Measurements from ENCODE around the gene SGK1.
"Not testable (repeated sequence)": the region's sequence is repeated elsewhere in the genome, so short reads cannot be mapped to it uniquely, and the experiment has no call there.

Gene SGK1

DNA sequence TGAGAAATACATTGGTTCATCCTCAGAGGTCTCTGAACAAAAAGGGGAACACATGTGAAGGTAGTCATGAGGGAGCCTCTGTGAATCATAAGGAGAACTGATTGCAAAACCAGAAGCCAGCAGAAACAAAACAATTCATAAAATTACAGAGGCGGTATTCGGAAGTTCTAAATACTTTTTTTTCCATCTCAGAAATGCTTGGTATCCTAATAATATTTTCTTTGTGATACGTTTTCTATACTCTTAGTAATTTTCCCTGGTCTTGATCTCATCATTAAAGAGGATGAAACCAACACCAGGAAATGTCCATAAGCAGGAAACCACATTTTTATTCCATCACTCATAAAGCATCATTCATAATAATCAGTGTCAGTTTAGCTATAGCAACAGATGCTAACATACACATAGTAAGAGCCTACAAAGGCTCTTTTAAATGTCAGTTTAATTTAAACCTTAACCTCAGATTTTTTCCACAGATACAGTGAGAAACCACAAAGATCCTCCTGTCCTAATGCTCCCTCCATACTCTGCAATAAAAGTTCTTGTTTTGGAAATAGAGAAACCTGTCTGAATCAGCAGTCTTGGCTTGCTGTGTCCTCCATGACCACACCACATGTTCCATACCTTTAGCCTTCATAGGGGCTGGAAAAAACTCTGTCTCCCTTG lies 29.2 kb downstream of the SGK1 start:
- Histone ChIP-seq H3K36me3 (ENCODE audit: control insufficient read depth in 1 of 2, insufficient read depth in 2 of 2, low read length in 2 of 2) (no peaks in the 10 kb centered on the region), H3K4me3 (ENCODE audit: low read depth in 1 of 2, low read length in 2 of 2) (no peak overlapping the region), H3K4me1 (ENCODE audit: control insufficient read depth in 1 of 2, insufficient read depth in 2 of 2, low read length in 2 of 2) (no peaks in the 10 kb centered on the region), H3K9ac (ENCODE audit: low read depth in 1 of 2, low read length in 2 of 2) (no peak overlapping the region), H3K9me3 (ENCODE audit: control insufficient read depth in 1 of 2, low read length in 2 of 2) (no peaks in the 10 kb centered on the region), H3K27me3 (ENCODE audit: control insufficient read depth in 1 of 2, insufficient read depth in 2 of 2, low read length in 2 of 2) (no peaks in the 10 kb centered on the region), H3K27ac (ENCODE audit: low read depth, low read length) (peak overlapping the region; percentile 11)

DNA sequence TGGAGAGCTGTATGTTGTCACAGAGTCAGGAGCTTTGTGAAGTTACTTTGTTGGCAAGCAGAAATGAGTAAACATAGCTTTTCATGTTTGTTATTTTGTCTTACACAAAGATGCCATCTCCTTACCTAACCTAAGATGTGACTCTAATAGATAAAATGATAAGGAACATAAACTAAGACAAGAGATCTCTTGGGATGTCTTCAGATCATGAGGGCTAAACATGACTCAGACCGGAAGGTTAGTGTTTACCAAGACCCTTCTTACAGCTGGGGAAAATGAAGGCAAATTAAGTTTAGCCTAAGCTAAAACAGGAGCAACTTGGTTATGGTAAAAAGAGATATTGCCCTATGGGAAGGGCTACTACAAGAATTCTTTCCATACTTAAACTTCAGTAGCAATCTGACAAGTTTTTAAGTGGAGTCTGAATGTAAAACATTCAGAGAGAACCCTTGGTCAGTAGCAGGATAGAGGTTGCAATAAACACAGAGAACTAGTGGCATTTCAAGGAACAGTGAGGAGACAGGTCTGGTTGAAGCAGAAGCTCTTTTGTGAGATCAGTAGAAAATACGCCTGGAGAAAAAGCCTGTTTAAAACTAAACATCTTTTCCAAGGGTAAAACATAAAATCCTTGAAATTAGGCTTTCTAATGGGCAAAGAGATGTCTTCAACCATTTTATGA lies 29.9 kb downstream of the SGK1 start:
- H3K4me3 ChIP-seq (ENCODE audit: low read depth in 1 of 2, low read length in 2 of 2): no peak overlapping the region
- H3K36me3 ChIP-seq (ENCODE audit: control insufficient read depth in 1 of 2, insufficient read depth in 2 of 2, low read length in 2 of 2): no peaks in the 10 kb centered on the region
- H3K9me3 ChIP-seq (ENCODE audit: control insufficient read depth in 1 of 2, low read length in 2 of 2): no peaks in the 10 kb centered on the region
- H3K27ac ChIP-seq (ENCODE audit: low read depth, low read length): no peak overlapping the region
- no peaks in the 10 kb centered on the region for H3K4me1 ChIP-seq (ENCODE audit: control insufficient read depth in 1 of 2, insufficient read depth in 2 of 2, low read length in 2 of 2)
- no peak overlapping the region for H3K9ac ChIP-seq (ENCODE audit: low read depth in 1 of 2, low read length in 2 of 2)
- no peaks in the 10 kb centered on the region for H3K27me3 ChIP-seq (ENCODE audit: control insufficient read depth in 1 of 2, insufficient read depth in 2 of 2, low read length in 2 of 2)

DNA sequence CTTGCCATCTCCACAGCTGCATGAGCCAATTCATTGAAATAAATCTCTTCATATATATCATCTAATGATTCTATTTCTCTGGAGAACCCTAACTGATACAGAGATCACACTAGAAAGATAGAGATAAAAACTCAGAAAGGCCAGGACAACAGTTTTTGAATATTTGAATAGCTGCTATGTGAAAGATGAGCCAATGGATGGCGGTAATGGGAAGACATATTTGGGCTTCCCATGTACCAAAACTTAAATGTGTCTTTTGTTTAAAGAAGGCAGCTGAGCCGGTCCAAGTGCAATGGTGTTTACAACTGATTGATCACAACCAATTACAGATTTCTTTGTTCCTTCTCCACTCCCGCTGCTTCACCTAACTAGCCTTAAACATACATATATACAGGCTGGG lies 35.1 kb downstream of the SGK1 start:
- Histone ChIP-seq H3K9ac (ENCODE audit: low read depth in 1 of 2, low read length in 2 of 2) (no peak overlapping the region), H3K36me3 (ENCODE audit: control insufficient read depth in 1 of 2, insufficient read depth in 2 of 2, low read length in 2 of 2) (no peaks in the 10 kb centered on the region), H3K27me3 (ENCODE audit: control insufficient read depth in 1 of 2, insufficient read depth in 2 of 2, low read length in 2 of 2) (no peaks in the 10 kb centered on the region), H3K4me3 (ENCODE audit: low read depth in 1 of 2, low read length in 2 of 2) (no peak overlapping the region), H3K4me1 (ENCODE audit: control insufficient read depth in 1 of 2, insufficient read depth in 2 of 2, low read length in 2 of 2) (no peaks in the 10 kb centered on the region), H3K9me3 (ENCODE audit: control insufficient read depth in 1 of 2, low read length in 2 of 2) (no peaks in the 10 kb centered on the region), H3K27ac (ENCODE audit: low read depth, low read length) (no peak overlapping the region)

DNA sequence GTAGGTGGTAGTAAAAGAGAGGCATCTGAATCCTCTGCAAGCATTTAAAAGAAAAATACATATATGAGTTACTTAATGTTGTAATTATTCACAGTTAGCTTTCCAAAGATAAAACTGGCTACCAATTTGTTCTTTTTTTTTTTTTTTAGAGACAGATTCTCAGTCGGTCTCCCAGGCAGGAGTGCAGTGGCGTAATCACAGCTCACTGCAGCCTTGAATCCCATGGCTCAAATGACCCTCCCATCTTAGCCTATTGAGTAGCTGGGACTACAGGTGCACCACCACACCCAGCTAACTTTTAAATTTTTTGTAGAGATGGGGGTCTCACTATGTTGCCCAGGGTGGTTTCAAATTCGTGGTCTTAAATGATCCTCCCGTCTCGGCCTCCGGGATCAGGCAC lies 36.5 kb downstream of the SGK1 start:
- H3K4me1 ChIP-seq (ENCODE audit: control insufficient read depth in 1 of 2, insufficient read depth in 2 of 2, low read length in 2 of 2): no peaks in the 10 kb centered on the region
- H3K4me3 ChIP-seq (ENCODE audit: low read depth in 1 of 2, low read length in 2 of 2): no peak overlapping the region
- no peak overlapping the region for H3K9ac ChIP-seq (ENCODE audit: low read depth in 1 of 2, low read length in 2 of 2)
- no peaks in the 10 kb centered on the region for H3K27me3 ChIP-seq (ENCODE audit: control insufficient read depth in 1 of 2, insufficient read depth in 2 of 2, low read length in 2 of 2)
- H3K36me3 ChIP-seq (ENCODE audit: control insufficient read depth in 1 of 2, insufficient read depth in 2 of 2, low read length in 2 of 2): no peaks in the 10 kb centered on the region
- no peak overlapping the region for H3K27ac ChIP-seq (ENCODE audit: low read depth, low read length)
- H3K9me3 ChIP-seq (ENCODE audit: control insufficient read depth in 1 of 2, low read length in 2 of 2): no peaks in the 10 kb centered on the region

DNA sequence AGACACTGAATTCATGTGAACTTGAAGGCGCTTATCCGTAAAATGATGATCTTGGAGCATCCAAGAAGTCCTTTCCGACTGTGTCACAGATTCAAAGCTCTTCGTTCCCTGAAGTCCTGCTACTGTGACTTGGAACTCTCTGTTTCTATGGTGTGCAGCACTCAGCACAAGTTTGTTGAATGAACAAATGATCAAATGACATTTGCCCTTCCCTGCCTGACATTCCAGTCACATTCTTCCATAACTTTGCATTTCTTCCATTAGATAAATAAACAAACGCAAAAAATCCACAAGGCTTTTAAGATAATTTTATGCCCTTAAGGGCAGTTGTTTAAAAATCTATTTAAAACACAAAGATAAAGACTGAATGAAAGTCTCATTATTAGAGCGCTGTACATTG lies 39.9 kb downstream of the SGK1 start:
- H3K9me3 ChIP-seq (ENCODE audit: control insufficient read depth in 1 of 2, low read length in 2 of 2): no peaks in the 10 kb centered on the region
- H3K9ac ChIP-seq (ENCODE audit: low read depth in 1 of 2, low read length in 2 of 2): no peak overlapping the region
- no peak overlapping the region for H3K4me3 ChIP-seq (ENCODE audit: low read depth in 1 of 2, low read length in 2 of 2)
- H3K27me3 ChIP-seq (ENCODE audit: control insufficient read depth in 1 of 2, insufficient read depth in 2 of 2, low read length in 2 of 2): no peaks in the 10 kb centered on the region
- no peak overlapping the region for H3K27ac ChIP-seq (ENCODE audit: low read depth, low read length)
- H3K4me1 ChIP-seq (ENCODE audit: control insufficient read depth in 1 of 2, insufficient read depth in 2 of 2, low read length in 2 of 2): no peaks in the 10 kb centered on the region
- H3K36me3 ChIP-seq (ENCODE audit: control insufficient read depth in 1 of 2, insufficient read depth in 2 of 2, low read length in 2 of 2): no peaks in the 10 kb centered on the region

DNA sequence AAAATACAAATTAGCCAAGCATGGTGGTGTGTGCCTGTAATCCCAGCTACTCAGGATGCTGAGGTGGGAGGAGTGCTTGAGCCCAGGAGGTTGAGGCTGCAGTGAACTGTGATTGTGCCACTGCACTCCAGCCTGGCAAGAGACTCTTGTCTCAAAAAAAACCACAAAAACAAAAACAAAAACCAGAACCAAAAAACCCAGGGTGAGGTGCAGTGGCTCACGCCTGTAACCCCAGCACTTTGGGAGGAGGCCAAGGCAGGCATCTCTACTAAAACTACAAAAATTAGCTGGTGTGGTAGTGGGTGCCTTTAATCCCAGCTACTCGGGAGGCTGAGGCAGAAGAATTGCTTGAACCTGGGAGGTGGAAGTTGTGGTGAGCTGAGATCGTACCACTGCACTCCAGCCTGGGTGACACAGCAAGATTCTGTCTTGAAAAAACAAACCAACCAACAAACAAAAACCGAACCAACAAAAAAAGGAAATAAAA lies 41.0 kb downstream of the SGK1 start:
- H3K27ac ChIP-seq (ENCODE audit: low read depth, low read length); H3K27me3 ChIP-seq (ENCODE audit: control insufficient read depth in 1 of 2, insufficient read depth in 2 of 2, low read length in 2 of 2); H3K4me1 ChIP-seq (ENCODE audit: control insufficient read depth in 1 of 2, insufficient read depth in 2 of 2, low read length in 2 of 2); H3K9me3 ChIP-seq (ENCODE audit: control insufficient read depth in 1 of 2, low read length in 2 of 2); H3K36me3 ChIP-seq (ENCODE audit: control insufficient read depth in 1 of 2, insufficient read depth in 2 of 2, low read length in 2 of 2); H3K4me3 ChIP-seq (ENCODE audit: low read depth in 1 of 2, low read length in 2 of 2); H3K9ac ChIP-seq (ENCODE audit: low read depth in 1 of 2, low read length in 2 of 2): not testable (repeated sequence)

DNA sequence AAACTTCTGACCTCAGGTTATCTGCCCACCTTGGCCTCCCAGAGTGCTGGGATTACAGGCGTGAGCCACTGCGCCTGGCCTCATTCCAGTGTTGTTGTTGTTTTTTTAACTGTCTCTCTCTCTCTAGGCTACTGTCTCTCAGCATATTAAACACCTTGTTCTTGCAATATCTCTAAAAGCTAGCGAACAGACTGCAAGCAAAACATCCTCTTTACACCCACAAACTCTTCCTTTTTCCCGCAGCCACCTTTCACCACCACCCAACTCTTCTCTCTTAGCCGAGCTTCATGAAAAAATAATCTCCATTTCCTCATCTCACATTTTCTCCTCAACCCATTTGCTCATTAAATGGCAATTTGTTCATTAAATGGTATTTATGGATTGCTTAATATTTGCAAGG lies 45.5 kb downstream of the SGK1 start:
- H3K27me3 ChIP-seq (ENCODE audit: control insufficient read depth in 1 of 2, insufficient read depth in 2 of 2, low read length in 2 of 2): no peaks in the 10 kb centered on the region
- H3K36me3 ChIP-seq (ENCODE audit: control insufficient read depth in 1 of 2, insufficient read depth in 2 of 2, low read length in 2 of 2): no peaks in the 10 kb centered on the region
- no peaks in the 10 kb centered on the region for H3K9me3 ChIP-seq (ENCODE audit: control insufficient read depth in 1 of 2, low read length in 2 of 2)
- H3K4me3 ChIP-seq (ENCODE audit: low read depth in 1 of 2, low read length in 2 of 2): no peak overlapping the region
- H3K4me1 ChIP-seq (ENCODE audit: control insufficient read depth in 1 of 2, insufficient read depth in 2 of 2, low read length in 2 of 2): no peaks in the 10 kb centered on the region
- H3K9ac ChIP-seq (ENCODE audit: low read depth in 1 of 2, low read length in 2 of 2): no peak overlapping the region
- H3K27ac ChIP-seq (ENCODE audit: low read depth, low read length): no peak overlapping the region

DNA sequence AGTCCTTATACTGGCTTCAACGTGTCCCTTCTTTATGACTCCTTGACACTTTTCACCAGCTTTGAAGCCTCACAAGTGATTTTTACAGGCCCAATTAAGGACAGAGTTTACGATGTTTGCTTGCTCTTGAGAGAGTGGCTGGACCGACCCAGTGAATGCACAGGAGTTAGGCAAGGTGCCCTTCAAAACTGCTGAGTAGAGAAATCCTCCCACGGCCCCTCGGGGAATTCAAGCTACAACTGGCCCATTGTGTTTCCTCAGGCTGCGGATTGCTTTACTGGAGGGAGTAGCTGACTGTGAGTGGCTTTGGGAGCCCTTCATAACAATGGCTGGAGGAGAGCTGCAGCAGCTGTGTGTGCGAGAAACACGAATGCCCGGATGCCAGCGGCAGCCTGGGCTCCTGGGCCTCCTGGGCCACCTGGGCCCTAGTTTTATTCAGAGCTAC lies 50.0 kb downstream of the SGK1 start:
- H3K27me3 ChIP-seq (ENCODE audit: control insufficient read depth in 1 of 2, insufficient read depth in 2 of 2, low read length in 2 of 2): no peaks in the 10 kb centered on the region
- H3K27ac ChIP-seq (ENCODE audit: low read depth, low read length): no peak overlapping the region
- H3K4me3 ChIP-seq (ENCODE audit: low read depth in 1 of 2, low read length in 2 of 2): no peak overlapping the region
- no peaks in the 10 kb centered on the region for H3K36me3 ChIP-seq (ENCODE audit: control insufficient read depth in 1 of 2, insufficient read depth in 2 of 2, low read length in 2 of 2)
- no peaks in the 10 kb centered on the region for H3K9me3 ChIP-seq (ENCODE audit: control insufficient read depth in 1 of 2, low read length in 2 of 2)
- no peaks in the 10 kb centered on the region for H3K4me1 ChIP-seq (ENCODE audit: control insufficient read depth in 1 of 2, insufficient read depth in 2 of 2, low read length in 2 of 2)
- no peak overlapping the region for H3K9ac ChIP-seq (ENCODE audit: low read depth in 1 of 2, low read length in 2 of 2)

DNA sequence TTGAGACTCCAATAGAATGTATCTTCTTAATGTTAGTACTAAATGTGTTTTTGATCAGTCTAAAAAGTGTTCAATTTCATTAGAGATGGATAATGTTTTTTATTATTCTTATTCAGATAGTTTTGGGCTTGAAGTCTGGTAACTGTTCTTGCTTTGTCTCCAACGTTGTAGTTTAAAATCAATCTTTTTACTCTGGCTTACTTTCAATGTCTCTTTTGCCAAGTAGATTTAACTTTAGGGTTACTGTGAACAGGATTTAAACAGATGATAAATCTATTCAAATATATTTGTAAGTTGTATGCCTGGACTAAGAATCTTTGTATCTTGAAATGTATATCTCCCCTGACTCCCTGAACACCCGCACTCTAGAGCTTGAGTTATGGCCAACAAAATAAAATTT lies 51.1 kb downstream of the SGK1 start:
- no peak overlapping the region for H3K4me3 ChIP-seq (ENCODE audit: low read depth in 1 of 2, low read length in 2 of 2)
- no peaks in the 10 kb centered on the region for H3K9me3 ChIP-seq (ENCODE audit: control insufficient read depth in 1 of 2, low read length in 2 of 2)
- no peaks in the 10 kb centered on the region for H3K4me1 ChIP-seq (ENCODE audit: control insufficient read depth in 1 of 2, insufficient read depth in 2 of 2, low read length in 2 of 2)
- no peak overlapping the region for H3K27ac ChIP-seq (ENCODE audit: low read depth, low read length)
- H3K36me3 ChIP-seq (ENCODE audit: control insufficient read depth in 1 of 2, insufficient read depth in 2 of 2, low read length in 2 of 2): no peaks in the 10 kb centered on the region
- H3K27me3 ChIP-seq (ENCODE audit: control insufficient read depth in 1 of 2, insufficient read depth in 2 of 2, low read length in 2 of 2): no peaks in the 10 kb centered on the region
- H3K9ac ChIP-seq (ENCODE audit: low read depth in 1 of 2, low read length in 2 of 2): no peak overlapping the region

DNA sequence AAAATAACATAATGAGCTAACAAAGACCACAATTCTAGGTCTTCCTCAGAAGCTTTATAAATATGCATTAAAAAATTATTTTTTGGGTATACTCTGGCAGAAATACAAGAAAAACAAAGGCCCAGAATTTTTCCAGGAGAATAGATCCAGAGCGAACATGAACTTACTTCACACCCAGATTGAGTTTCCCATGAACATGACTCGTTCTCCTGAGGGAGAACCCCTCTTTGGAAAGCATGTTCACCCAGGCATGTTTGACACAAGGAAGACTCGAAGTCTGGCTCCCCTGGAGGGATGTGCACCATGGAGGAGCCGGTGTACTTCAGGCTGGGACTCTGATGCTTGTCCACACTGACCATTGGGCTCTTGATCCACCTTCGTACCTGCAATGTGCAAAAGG lies 56.1 kb downstream of the SGK1 start:
- Histone ChIP-seq H3K4me3 (ENCODE audit: low read depth in 1 of 2, low read length in 2 of 2) (no peak overlapping the region), H3K27me3 (ENCODE audit: control insufficient read depth in 1 of 2, insufficient read depth in 2 of 2, low read length in 2 of 2) (no peaks in the 10 kb centered on the region), H3K9me3 (ENCODE audit: control insufficient read depth in 1 of 2, low read length in 2 of 2) (no peaks in the 10 kb centered on the region), H3K4me1 (ENCODE audit: control insufficient read depth in 1 of 2, insufficient read depth in 2 of 2, low read length in 2 of 2) (no peaks in the 10 kb centered on the region), H3K9ac (ENCODE audit: low read depth in 1 of 2, low read length in 2 of 2) (no peak overlapping the region), H3K36me3 (ENCODE audit: control insufficient read depth in 1 of 2, insufficient read depth in 2 of 2, low read length in 2 of 2) (no peaks in the 10 kb centered on the region), H3K27ac (ENCODE audit: low read depth, low read length) (no peak overlapping the region)
